Cerebellar cortex (tissue), 1 donor: Measurements from ENCODE around the gene ERCC8.
A peak's percentile ranks its signal among the peaks of the same experiment; 100 is the strongest.
"Not testable (repeated sequence)": the region's sequence is repeated elsewhere in the genome, so short reads cannot be mapped to it uniquely, and the experiment has no call there.

Experiments
- DNase-seq: peaks from one replicate; pipeline ENCODE4 v3.0.0-alpha.2; 2015; ENCODE audit warnings: low spot score

Gene ERCC8, protein sequence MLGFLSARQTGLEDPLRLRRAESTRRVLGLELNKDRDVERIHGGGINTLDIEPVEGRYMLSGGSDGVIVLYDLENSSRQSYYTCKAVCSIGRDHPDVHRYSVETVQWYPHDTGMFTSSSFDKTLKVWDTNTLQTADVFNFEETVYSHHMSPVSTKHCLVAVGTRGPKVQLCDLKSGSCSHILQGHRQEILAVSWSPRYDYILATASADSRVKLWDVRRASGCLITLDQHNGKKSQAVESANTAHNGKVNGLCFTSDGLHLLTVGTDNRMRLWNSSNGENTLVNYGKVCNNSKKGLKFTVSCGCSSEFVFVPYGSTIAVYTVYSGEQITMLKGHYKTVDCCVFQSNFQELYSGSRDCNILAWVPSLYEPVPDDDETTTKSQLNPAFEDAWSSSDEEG

DNA sequence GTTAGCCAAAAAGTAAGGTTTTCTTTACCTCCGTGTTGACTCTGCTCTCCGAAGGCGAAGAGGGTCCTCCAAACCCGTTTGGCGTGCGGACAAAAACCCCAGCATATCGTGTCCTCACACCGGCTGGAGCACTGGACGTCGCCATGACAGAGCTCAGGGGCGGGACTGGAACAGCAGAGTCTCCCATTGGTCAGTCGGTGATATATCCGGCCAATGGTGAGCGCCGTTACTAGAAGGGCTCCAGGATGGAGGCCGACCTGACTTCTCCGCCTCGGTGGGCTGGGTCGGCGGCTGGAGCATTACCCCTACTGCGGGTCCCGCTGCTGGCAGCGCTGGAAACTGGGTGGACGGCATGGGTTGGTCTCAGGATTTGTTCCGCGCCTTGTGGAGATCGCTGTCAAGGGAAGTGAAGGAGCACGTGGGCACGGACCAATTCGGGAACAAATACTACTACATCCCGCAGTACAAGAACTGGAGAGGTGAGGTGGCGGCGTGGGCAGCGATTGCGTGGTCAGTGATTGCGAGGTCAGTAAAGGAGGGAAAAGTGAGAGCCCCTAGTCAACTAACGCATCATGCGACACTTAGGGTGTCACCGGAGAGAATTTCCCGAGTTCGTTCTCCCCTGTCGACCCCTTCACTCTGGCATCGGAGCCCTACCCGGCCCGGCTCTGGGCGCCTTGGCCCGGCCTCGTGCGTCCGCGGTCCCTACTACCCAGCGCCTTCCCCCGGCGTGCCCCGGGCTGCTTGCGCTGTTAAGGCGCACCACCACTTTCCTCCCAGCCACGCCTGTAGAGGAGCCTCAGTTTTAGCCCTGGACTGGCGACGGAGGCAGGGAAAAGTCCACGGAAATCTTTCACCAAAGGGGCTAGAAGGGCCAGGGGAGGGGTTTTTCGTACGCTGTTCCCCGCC is at the start of gene ERCC8, which contains the start of gene NDUFAF2:
Gene ERCC8, minus strand, starts transcription at position 167 of the 909 bp plus-strand sequence. Its CDS starts 62 bp downstream, at position 105.
Gene NDUFAF2, plus strand, starts transcription at position 302 of the 909 bp plus-strand sequence. Its CDS starts 51 bp downstream, at position 353.
- peak; percentile 96 for DNase-seq

DNA sequence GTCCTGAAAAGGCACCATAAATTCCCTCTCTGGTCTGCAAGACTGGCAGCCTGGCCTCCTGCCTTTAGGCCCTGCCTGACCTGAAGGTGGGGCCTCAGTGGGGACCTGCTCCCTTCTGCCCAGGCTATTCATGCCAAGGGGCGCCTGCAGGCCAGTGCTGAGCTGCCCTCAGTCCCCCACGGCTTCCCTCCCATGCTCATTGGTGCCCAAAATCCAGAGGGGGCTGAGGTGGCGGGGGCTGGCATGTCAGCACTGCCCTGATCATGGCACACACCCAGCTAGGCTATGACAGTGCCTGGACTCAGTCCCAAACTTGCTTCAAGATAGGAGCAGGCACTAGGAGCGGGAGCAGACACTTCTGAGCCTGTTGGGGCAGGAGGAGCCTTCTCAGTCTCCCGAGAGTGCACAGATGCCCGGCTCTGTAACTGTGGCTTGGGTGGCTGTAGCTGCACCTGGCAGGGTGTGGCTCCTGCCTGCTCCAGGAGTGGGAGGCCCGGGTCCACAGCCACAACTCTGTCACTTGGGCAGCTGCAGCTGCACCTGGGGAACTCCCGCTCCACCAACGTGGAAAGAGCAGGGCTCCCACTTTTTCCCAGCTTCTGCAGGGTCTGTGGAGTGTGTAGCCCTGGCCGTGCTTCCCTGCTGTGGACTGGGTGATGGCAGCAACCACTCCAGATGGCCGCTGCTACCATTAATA is 49.2 kb upstream of the ERCC8 start:
- DNase-seq: no peak

DNA sequence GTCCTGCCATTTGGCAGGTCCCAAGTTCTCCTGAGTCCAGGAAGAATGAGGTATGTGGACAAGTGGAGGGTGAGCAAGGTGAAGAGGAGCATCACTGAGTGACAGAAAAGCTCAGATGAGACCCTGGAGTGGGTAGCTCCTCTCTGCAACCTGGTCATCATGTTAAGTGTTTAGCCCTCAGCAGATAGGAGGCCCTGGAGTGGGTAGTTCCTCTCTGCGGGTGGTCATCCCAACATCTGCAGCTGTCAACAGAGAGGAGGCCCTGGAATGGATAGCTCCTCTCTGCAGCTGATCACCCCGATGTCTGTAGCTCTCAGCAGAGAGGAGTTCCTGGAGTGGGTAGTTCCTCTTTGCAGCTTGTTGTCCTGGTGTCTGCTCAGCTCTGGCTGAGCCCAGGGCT is 48.6 kb upstream of the ERCC8 start:
- DNase-seq: no peak

DNA sequence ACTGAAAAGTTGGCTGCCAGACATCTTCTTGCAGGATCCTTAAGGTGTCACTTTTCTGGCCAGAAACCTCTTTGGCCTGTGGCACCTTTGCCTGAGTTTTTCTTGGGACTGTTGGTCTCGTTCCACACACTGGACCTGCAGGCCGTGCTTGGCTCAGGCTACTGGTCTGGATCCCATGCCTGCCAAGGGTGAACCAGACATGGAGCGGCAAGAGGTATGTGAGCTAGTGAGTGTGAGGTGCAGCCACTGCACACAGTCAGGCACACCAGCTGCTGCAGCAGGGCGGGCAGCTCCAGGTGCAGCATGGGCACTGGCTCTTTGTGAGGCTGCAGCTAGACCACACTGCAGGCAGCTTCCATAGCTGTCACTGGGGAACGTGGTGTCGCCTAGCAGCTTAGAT is 48.0 kb upstream of the ERCC8 start:
- DNase-seq: no peak

DNA sequence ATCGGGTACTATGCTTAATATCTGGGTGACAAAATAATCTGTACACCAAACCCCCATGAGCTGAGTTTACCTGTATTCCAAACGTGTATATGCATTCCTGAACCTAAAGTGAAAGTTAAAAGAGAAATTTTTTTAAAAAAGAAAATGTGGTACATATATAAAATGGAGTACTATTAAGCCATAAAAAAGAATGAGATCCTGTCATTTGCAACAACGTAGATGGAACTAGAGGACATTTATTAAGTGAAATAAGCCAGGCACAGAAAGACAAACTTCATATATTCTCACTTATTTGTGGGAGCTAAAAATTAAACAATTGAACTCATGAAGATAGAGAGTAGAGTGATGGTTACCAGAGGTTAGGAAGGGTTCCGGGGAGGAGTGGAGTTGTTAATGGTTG is 44.9 kb upstream of the ERCC8 start:
- DNase-seq: no peak

DNA sequence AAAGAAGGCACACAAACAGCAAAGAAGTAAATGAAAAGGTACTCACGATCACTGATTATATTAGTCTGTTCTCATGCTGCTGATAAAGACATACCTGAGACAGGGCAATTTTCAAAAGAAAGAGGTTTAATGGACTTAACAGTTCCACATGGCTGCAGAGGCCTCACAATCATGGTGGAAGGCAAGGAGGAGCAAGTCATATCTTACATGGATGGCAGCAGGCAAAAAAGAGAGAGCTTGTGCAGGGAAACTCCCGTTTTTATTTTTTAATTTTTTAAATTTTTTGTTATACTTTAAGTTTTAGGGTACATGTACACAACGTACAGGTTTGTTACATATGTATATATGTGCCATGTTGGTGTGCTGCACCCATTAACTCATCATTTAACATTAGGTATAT is 37.3 kb upstream of the ERCC8 start:
- not testable (repeated sequence) for DNase-seq

DNA sequence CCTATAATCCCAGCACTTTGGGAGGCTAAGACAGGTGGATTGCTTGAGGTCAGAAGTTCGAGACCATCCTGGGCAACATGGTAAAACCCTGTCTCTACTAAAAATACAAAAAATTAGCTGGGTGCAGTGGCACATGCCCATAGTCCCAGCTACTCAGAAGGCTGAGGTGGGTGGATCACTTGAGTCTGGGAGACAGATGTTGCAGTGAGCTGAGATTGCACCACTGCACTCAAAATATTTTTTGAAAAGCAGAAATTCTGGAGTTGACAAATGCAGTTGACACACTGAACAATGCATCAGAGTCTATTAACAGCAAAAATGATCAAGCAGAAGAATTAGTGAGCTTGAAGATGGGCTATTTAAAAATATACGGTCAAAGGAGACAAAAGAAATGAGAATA is 35.6 kb upstream of the ERCC8 start:
- no peak for DNase-seq

DNA sequence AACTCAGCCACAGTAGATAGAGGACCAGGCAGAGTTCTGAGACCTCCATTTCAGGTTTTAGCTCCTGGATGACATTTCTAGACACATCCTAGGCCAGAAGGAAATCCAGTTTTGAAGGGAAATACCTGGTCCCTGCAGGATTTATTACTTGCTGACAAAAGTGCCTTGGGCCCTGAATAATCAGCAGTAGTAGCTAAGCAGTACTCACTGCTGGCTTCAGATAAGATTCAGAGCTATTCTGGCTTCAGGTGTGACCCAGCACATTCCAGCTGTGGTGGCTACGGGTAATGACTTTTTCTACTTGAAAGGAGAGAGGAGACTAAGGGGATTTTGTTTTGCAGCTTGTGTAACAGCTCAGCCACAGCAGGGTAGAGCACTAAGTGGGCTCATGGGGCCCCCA is 34.1 kb upstream of the ERCC8 start:
- DNase-seq: no peak

DNA sequence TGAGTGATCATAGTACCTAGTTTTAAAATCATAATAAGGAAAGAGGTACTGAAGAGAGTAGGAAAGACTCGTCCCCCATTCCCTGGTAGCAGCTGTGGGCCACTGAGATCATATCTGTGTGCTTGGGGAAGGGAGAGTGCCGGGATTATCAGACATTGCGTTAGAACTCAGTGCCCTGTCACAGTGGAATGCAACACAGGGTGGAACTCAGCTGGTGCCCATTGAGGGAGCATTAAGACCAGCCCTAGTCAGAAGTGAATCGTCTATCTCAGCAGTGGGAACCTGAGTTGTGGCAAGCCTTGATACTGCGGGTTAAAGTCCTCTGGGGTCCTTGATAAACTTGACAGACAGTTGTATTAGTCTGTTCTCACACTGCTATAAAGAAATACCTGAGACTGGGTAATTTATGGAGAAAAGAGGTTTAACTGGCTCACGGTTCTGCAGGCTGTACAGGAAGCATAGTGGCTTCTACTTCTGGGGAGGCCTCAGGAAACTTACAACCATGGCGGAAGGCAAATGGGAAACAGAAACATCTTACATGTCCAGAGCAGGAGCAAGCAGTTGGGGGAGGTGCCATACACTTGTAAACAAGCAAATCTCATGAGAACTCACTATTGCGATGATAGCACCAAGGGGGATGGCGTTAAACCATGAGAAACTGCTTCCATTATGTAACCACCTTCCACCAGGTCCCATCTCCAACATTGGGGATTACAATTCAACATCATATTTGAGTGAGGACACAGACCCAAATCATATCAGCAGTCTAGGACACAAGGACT is 33.3 kb upstream of the ERCC8 start:
- DNase-seq: no peak

DNA sequence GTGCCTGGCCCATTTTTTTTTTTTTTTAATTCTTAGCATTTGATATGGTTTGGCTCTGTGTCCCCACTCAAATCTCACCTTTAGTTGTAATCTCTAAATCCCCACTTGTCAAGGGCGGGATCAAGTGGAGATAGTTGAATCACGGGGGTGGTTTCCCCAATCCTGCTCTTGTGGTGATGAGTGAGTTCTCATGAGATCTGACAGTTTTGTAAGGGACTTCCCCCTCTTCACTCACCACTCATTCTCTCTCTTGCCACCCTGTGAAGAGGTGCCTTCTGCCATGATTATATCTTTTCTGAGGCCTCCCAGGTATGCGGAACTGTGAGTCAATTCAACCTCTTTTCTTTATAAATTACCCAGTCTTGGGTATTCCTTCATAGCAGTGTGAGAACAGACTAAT is 27.4 kb upstream of the ERCC8 start:
- DNase-seq: no peak

DNA sequence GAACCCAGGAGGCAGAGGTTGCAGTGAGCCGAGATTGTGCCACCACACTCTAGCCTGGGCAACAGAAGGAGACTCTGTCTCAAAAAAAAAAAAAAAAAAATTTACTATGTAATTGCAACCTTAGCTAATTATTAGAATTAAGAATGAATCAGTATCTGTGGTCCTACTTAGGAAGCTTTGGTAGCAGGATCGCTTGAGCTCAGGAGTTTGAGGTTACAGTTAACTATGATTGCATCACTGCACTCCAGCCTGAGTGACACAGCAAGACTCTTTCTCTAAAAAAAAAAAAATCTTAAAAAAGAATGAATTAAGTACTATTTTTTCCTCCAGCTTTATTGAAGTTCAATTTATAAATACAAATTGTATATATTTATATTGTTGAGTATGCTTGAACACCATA is 16.8 kb upstream of the ERCC8 start:
- no peak for DNase-seq

DNA sequence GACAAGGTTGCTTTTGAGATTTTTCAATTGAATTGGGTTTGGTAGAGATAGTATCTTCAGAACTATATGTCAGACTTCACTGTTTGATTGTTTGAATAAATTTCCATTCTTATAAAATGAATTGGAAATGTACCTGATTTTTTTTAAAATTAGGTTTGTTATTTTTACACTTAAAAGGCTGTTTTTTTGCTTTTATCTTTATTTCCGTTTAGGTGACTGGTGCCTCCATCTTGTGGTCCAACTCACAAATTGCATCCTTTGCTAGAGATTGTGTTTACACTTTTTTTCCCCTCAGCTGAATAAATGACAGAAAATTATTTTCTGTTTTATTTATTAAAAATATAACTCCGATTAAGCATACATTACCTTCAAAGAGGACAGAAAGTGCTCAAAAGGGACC is 15.7 kb upstream of the ERCC8 start:
- peak; percentile 20 for DNase-seq

DNA sequence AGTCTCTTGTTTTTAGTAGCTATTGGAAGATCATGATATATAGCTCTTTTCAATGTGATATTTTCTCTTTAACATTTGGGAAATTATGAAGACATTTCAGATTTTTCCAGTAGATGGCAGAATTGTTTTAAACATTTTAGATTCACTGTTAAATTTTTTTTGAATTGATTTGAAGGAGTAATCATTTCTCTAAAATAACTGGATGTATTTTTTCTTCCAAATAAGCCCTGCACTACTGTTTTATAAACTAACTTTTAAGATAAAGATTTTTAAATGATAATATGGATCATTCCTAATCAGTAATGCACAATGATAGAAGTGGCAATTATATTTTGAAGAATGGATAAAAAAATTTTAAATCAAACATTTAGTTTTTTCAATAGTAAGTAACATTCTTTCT is 14.3 kb upstream of the ERCC8 start:
- DNase-seq: peak; percentile 33

DNA sequence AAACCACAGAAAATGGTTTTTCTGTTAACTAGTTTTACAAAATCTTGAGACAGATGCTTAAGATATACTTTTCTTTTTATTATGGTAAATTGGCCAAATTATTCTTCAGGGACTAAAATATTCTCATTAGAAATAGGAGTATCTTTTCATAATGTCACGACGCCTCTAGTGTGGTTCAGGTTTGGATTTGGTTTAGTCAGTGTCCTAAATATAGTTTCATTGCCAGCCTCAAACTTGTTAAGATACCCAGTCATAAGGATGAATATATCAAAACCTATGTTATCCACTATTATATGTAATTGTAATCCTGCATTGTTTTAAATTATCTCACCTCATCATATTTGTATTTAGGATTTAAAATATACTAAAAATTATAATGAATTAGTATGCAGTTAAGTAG is 13.8 kb upstream of the ERCC8 start:
- no peak for DNase-seq

DNA sequence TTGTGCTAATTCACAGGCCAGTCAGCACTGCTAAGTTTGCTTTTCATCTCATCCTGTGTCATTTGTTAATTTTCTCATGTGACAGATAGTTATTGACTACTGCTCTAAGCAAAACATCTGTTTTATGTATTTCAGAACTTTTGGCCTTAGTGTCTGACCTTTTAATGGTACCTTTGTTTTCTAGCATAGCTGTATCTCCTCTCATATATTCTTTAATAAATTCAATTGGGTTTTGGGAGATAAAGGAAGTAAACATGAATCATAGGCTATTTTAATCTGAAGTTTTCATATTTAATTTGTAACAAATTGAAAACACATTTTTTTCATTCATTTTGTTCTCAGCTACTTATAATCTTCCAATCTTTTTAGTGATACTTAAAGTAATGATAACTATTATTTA is 13.2 kb upstream of the ERCC8 start:
- no peak for DNase-seq

DNA sequence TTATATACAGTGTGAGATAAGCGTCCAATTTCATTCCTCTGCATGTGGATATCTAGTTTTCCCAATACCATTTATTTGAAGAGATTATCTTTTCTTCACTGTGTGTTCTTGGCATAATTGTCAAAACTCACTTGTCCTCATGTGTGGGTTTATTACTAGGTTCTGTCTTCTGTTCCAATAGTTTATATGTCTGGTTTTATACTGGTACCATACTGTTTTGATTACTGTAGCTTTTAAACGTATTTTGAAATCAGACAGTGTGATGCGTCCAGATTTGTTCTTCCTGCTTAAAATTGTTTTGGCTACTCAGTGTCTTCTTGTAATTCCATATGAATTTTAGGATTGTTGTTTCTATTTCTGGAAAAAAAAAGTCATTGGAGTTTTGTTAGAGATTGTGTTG is 10.4 kb upstream of the ERCC8 start:
- no peak for DNase-seq

DNA sequence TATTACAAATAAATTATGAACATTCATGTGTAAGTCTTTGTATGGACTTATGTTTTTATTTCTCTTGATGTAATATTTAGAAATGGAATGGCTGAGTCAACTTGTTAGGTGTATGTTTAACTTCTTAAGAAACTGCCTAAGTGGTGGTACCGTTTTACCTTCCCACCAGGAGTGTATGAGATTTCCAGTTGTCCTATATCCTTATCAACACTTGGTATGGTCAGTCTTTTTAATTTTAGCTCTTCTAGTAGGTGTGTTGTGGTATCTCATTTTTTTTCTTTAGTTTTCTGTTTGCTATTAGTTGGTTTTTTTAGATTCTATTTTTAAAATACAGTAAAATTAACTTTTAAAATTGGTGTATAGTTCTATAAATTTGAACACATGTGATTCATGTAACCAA is 3.9 kb upstream of the ERCC8 start:
- DNase-seq: no peak

DNA sequence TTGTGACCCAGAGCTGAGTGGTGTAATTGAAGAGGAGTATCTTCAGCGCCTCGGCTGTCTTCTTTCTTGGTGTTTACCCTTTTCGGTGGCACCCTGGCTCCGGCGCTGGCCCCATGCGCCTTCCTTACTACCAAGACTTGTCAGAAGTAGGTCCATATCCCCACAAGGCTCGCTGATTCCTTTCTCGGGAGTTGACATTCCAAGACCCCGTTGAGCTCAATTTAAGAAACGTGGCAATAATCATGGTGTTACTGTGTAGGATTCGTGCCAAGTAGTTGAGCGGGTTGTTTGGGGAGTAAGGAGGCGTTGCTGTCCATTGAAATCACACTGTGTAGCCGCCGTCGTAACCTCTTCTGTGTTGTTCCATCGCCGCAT is 930 bp upstream of the ERCC8 start:
- DNase-seq: peak; percentile 59

DNA sequence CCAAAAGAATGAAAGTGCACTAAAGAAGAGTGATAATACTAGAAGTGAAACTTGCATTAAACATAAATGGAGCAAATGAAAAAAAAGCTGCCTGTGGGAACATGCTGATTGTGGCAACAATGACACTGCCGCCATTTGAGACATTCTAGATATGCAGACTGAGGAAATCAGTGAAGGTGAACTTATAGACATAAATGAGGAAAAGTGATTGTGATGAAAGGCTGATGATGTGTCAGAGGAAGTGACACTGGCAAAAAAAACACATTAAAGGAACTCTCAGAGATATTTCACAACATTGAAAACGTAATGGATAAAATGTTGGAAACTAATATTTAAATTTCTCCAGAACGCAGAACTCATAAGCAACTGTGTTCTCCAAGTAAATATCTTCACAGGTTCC is 1.2 kb downstream of the ERCC8 start:
- no peak for DNase-seq

DNA sequence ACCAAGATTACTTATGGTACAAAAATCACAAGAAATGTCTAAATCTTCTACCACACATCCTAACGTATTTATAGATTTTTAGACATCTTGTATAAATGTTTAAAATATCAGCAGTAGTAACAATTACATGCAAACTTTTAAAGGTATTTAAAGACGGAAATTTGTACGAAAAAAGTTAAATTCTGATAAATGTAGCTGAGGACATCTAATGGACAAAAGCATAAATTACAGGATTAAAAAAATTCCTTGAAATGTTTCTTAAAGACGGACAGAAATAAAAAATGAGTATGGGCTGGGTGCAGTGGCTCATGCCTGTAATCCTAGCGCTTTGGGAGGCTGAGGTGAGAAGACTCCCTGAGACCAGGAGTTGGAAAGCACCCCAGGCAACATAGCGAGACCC is 15.8 kb downstream of the ERCC8 start:
- no peak for DNase-seq

DNA sequence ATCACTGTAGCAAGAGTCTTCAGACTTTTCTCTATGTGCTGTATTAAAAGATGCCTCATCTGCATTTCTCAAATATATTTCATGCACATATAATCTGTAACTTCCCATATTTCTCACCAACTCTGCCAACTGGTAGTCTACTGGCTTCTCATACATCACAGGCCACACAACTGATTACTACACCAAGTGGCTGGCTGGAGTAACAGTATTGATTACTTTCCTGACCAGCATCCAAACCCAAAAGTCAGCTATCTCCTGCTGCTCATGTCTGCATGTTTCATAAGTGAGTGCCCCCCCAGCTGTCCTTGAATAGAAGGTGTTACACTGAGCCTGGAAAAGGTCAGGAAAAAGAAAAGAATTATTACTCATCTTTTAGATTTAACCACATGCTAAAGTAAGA is 17.4 kb downstream of the ERCC8 start:
- no peak for DNase-seq

DNA sequence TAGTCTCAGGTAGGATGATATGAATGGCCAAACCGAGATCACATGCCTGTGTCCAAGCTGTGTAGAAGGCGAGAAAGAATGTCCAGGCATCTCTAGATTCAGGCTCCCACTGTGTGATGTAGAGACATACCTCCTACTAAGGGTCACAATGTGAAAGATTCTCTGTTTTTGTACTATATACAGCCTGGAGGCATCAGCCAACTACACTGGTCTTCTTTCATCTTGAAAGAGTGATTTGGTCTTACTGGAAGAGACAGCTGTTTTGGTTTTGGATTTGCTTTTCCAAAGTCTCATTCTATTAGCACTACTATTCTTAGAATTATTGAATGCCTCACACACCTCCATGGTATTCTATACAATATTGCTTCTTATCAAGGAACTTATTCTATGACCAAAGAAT is 26.4 kb downstream of the ERCC8 start:
- DNase-seq: no peak
